Lower leg skin (tissue), 3 donors: ENCODE results near the gene ADAM8.

ENCODE experiments used
- CTCF ChIP-seq, 3 donors: fragments of 450-650 bp; IDR thresholded peaks; one replicate each; pipeline ENCODE4 v1.5.1; 2016; ENCODE audit warnings: antibody characterized with exemption in 3 of 3, mild to moderate bottlenecking in 3 of 3, moderate library complexity in 2 of 3
- POLR2A ChIP-seq, 2 donors: fragments of 450-650 bp; IDR thresholded peaks; one replicate each; pipeline ENCODE4 v1.6.1; 2016 to 2017; ENCODE audit warnings: antibody characterized with exemption in 2 of 2, mild to moderate bottlenecking in 1 of 2, moderate library complexity in 1 of 2

GRCh38 chr10:133309720-133310398, 33.2 kb upstream of the ADAM8 start:
- TF ChIP-seq CTCF (IDR thresholded peaks at IDR 0.05) (no peak), POLR2A (IDR thresholded peaks at IDR 0.05) (no peak)
